ENCODE data around the gene SEC16B. TPM values are rescaled to one million over a fixed set of nuclear protein-coding genes. Genes with fewer than 3 reads are reported as not detected.

Gene SEC16B
- total RNA-seq, 1 donor from 2014 or later = 1.3 TPM

GRCh38 chr1:177920091-177920490 is 49.8 kb downstream of the SEC16B start:
- intact Hi-C loops (cut with DNase I) = no loop called here
- DNase-seq (ENCODE audit: low spot score) = no peak

- DNase-seq (ENCODE audit: low spot score) = no peak
- intact Hi-C loops (cut with DNase I) = no loop called here
Measured at GRCh38 chr1:177915641-177916040, 54.2 kb downstream of the SEC16B start.

- DNase-seq (ENCODE audit: low spot score) = no peak
- intact Hi-C loops (cut with DNase I) = no loop called here
Measured at GRCh38 chr1:177914603-177915002, 55.3 kb downstream of the SEC16B start.

GRCh38 chr1:177913762-177914540 is 55.9 kb downstream of the SEC16B start:
- intact Hi-C loops (cut with DNase I) = no loop called here
- DNase-seq (ENCODE audit: low spot score) = no peak

DNA sequence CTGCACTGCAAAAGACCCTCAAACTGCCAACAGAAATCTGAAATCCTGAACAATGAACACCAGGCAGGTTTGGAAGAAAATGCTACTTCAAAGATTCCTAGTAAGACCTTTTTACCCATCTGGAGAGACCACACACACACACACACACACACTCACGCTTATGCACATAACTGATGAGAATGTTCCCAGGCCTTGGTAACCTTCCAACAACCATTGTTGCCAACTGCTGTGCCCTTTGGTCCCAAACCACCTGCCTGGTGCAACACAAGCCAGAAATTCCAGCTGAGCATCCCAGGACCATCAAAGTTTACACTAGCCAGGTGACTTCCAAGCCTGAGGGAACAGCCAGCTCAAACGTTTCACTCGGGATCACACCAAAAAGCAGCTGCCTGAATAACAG is 56.9 kb downstream of the SEC16B start:
- intact Hi-C loops (cut with DNase I) = no loop called here
- no peak for DNase-seq (ENCODE audit: low spot score)

GRCh38 chr1:177909416-177909815 is 60.4 kb downstream of the SEC16B start:
- DNase-seq (ENCODE audit: low spot score) = no peak
- intact Hi-C loops (cut with DNase I) = no loop called here

GRCh38 chr1:177907000-177907399 is 62.9 kb downstream of the SEC16B start:
- no peak for DNase-seq (ENCODE audit: low spot score)
- intact Hi-C loops (cut with DNase I) = no loop called here

DNA sequence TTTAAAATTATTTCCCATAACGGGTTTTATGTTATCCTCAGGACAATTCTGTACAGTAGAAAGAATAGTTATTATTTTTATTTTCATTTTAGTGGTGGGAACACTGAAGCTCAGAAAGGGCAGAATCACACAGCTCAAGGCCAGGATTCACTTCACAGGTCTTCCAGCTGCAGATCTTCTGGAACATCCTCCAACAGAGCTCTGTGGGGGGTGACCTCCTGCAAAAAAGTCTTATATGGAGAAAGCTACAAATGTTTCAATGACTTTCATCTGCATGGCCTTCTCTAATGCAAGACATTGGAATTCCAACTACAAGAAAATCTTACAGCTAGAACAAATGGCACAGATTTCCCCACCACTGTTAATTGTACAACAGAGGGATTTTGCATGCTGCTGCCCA is 64.2 kb downstream of the SEC16B start:
- intact Hi-C loops (cut with DNase I) = no loop called here
- no peak for DNase-seq (ENCODE audit: low spot score)

GRCh38 chr1:177902266-177902665 is 67.6 kb downstream of the SEC16B start:
- DNase-seq (ENCODE audit: low spot score) = no peak
- intact Hi-C loops (cut with DNase I) = no loop called here

DNA sequence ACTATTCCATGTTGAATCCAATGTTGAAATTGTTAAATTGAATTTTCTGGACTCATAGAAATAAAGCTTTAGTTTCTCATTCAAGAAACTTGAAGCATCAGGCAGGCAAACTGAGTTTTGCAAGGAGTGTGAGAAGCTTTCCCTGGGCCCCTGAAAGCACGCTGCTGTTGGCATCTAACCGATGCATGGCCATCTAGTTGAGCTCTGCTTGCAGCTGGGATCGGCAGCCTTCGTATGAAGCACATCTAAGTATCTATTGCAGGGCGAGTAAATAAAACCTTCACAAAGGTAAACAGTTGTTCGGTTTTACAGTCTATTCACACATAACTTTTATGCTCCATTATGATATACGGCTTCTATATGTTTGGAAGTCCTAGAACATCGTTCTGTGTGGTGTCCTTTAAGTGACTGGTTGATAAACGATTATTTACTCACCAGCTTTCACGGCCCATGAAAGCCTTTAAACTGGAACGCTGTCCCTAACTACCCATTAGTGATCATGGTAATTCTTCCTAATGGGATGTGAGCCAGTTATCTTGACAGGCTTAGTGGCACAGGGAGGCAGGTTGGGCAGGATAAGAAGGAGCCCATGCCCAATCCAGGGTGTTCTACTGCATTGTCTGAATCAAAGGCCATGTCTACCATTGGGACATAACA is 71.7 kb downstream of the SEC16B start:
- DNase-seq (ENCODE audit: low spot score) = no peak
- intact Hi-C loops (cut with DNase I) = no loop called here

- intact Hi-C loops (cut with DNase I) = no loop called here
Measured at GRCh38 chr1:177897281-177897997, 72.4 kb downstream of the SEC16B start.

More at GRCh38 chr1:177897281-177897997, 72.4 kb downstream of the SEC16B start:
- DNase-seq (ENCODE audit: low spot score) = no peak

Other genes with a start within 250 kb of the SEC16B start
- gene RASAL2, start 124.0 kb upstream of the SEC16B start, total RNA-seq = 45.8 TPM

Measured in cardiac septum (tissue), 1 donor.